ENCODE results near the gene GAMT.
A peak's percentile ranks its signal among the peaks of the same experiment; 100 is the strongest.

DNA sequence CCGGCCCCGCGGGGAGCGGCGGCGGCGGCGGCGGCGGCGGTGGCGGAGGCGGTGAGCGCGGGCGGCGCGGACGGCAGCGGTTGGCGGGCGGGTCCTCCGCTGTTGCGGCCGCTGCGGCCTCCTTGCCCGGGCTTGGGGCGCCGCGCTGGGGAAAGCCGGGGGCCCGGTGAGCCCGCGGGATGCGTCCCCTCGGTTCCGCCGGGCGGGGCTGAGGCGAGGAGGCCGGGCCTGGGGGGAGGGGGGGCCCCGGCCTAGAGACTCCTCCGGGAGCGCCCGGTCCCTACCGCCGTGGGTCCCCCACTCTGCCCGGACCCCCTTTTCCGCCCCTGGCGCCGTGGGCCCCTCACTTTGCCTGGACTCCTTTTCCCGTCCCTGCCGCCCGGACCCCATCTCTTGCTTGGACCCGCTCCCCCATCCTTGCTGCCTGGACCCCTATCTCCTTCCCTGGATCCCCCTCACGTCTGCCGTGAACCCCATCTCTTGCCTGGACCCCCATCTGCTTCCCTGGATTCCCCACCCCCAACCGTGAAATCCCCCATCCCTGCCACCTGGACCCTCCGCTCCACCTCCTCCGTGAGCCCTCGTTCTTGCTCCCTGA is 46.3 kb downstream of the GAMT start:
- TF ChIP-seq, protein P1, sequence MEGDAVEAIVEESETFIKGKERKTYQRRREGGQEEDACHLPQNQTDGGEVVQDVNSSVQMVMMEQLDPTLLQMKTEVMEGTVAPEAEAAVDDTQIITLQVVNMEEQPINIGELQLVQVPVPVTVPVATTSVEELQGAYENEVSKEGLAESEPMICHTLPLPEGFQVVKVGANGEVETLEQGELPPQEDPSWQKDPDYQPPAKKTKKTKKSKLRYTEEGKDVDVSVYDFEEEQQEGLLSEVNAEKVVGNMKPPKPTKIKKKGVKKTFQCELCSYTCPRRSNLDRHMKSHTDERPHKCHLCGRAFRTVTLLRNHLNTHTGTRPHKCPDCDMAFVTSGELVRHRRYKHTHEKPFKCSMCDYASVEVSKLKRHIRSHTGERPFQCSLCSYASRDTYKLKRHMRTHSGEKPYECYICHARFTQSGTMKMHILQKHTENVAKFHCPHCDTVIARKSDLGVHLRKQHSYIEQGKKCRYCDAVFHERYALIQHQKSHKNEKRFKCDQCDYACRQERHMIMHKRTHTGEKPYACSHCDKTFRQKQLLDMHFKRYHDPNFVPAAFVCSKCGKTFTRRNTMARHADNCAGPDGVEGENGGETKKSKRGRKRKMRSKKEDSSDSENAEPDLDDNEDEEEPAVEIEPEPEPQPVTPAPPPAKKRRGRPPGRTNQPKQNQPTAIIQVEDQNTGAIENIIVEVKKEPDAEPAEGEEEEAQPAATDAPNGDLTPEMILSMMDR (IDR thresholded peaks at IDR 0.05), result no peak
- peak; percentile 41 to 66 for TF ChIP-seq POLR2A (IDR thresholded peaks at IDR 0.05)
